DMS53 treated with DMSO at 0.1 percent for 48 hours (cell line): ENCODE data around the gene SLC17A1.
A peak's percentile ranks its signal among the peaks of the same experiment; 100 is the strongest.

ENCODE experiments used
- DNase-seq: peaks from one replicate; lab custom pipeline; 2025; ENCODE audit not compliant: unreplicated experiment; lab: John Stamatoyannopoulos, UW

Gene SLC17A1

DNA sequence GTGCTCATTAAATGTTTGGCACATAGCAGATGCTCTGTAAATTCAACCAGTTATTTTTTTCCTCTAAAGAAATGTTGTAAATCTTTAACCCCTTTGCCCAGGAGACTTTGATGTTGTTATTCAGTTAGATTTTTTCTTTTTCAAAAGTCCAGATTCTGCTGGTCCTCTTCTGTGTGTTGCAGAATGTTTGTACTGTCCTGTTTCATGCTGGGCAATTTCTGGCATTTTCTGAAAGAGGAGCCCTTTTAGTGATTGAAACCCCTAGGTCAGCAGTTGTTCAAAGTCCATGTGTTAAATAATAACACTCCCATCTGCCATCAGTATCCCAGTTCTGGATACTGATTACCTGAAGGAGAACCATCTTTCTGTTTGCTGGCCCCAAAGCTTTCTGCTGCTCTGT is 1.3 kb upstream of the SLC17A1 start:
- DNase-seq: no peak

DNA sequence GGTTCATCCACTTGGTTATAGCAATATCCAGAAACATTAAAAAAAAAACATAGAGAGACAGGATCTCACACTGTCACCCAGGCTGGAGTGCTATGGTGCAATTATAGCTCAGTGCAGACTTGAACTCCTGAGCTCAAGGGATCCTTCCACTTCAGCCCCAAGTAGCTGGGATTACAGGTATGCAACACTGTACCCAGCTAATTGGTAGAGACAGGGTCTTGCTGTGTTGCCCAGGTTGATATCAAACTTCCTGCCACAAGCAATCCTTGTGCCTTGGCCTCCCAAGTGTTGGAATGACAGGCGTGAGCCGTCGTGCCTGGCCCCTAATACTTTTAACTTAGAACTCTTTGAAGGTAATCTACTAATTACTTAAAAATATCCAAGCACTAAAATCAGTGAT is 818 bp upstream of the SLC17A1 start:
- no peak for DNase-seq

DNA sequence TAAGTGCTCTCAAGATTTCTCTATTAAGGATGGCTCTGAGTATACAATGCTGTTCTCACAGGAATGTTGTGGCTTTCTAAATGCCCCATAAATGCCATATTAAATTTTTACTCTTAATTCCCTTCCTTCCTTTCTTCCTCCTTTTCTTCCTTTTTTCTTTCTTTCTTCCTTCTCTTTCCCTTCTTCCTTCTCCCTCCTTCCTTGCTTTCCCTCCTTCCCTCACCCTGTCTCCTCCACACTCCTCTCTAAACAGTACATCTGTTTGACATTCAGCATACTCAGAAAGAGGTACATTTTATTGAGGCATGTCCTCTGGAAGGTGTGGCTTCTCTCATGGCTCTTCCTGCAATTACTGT is 433 bp upstream of the SLC17A1 start:
- DNase-seq: no peak

DNA sequence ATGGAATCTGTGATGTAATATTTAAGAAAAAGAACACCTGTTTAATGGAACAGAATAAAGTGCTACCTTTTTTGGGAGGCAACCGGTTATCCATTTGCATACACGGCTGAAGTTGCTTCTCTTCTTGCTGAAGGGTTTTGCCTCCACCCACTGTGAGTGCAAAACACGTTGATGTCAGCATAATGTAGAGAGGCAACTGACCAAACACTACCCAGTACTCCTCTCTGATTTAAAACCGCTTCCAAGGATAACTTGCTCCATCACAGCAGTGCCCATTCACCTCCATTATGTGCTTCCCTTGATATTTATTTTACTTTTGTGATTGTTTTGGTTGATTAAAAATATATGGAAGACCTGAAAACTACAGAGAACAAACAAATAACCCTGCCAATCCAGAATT is 1.4 kb downstream of the SLC17A1 start:
- DNase-seq: no peak

DNA sequence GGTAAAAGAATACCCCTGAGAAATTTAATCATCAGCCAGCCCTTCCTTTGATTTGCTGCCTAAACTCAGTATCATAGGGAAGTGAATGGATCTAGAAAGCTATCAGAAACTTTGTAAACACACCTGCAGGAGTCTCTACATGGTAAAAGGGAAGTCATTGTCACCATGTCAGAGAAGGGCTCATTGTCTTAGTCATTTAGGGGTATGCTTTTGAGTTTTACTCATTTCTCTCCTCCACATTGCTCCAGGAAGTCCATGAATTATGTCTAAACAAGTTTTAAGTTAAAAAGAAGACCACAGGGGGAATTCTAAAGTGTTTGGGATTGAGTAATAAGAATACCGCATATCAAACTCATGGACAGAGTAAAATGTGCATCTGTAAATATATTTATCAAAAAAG is 2.5 kb downstream of the SLC17A1 start:
- DNase-seq: no peak

DNA sequence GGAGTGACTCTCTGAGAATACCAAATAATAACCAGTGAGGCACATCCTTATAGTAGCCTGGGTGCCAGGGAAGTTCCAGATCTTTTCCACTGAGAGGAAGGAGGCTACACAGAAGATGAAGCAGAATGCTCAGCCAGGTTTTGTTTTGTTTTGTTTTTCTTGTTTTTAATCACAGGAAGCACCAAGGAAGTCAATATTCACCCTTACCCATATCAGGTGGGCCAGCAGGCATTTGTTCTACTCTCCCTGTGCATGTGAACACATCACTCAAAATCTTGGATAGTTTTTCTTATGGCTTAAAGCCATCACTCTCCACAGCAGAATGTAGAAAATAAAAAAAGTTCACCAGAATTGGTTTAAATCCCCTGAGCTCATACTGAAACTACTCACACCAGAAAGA is 10.5 kb downstream of the SLC17A1 start:
- DNase-seq: no peak

DNA sequence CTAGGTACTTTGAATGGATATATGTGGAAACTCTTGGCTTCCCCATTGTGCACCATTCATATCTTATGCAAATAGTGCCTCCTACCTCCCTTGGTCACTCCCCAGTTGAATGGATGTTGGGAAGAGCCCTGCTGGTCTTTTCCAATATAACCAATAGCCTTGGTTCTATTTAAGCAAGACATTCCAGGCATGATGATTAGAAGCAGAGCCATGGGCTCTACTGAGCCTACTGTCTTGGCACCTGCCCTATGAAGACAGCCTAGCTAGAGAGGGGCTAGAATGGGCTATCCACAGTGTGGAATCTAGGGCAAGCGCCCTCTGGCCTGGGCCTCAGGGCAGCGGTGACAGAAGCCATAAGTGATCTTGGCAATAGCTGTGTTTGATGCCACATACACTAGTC is 15.6 kb downstream of the SLC17A1 start:
- DNase-seq: no peak

DNA sequence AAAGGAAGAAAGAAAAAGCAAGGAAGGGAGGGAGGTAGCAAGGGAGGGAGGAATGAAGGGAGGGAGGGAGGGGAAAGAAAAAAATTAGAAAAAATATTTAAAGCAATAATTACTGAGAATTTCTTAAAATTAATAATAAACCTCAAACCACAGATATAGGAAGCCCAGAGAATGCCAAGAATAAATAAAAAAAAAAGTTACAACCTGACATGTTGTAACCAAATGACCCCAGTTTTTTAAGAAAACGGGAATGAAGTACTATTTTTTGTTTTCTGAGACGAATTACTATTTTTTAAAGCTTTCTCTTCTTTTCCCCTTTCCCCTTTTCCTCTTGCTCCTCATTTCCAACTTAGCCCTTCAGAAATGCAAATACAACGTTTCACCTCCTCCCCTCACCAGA is 16.7 kb downstream of the SLC17A1 start:
- no peak for DNase-seq

DNA sequence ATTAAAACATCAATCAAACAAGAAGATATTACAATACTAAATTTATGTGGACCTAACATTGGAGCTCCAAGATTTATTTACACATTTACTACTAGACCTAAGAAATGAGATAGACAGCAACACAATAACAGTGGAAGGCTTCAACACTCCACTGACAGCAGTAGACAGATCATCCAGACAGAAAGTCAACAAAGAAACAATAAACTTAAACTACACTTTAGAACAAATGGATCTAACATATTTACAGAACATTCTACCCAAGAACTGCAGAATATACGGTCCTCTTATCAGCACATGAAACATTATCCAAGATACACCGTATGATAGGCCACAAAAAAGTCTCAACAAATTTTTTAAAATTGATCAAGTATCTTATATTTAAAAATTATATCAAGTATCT is 27.0 kb downstream of the SLC17A1 start:
- DNase-seq: no peak

DNA sequence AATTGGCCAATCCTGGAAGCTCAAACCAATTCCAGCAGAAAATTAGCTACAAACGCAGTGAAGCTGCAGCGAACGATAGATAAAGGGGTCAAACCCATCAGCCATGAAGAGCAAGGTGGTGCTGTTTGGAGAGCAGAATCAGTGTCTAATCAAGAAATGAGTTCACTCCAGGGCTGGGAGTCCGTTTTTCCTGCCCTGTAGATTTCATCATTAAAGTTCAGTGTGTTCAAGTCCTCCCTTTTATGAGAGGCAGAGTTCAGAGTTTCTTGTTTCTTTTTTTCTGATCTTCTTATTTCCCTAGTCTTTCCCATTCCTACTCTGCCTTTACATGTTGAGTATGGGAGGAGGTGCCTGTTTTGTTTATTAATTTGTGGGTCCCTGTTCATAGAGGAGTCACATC is 30.4 kb downstream of the SLC17A1 start:
- no peak for DNase-seq

DNA sequence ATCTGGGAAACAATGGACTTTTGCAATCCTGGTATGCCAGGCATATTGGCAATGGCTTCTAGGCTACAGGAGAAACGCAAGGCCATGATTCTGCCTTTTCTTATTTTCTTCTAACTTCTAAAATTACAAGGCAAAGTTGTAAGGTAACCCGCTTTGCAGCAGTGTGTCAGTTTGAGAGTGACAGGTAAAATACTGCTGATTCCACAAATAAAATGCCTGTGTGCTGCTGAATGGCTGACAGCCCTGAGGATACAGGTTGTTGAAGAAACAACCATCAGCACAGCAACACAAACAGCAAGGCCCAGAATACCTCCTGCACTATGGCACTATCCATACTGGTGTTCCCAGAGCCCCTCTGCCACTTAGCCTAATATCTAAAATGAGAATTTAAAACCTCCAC is 37.1 kb downstream of the SLC17A1 start:
- DNase-seq: no peak

DNA sequence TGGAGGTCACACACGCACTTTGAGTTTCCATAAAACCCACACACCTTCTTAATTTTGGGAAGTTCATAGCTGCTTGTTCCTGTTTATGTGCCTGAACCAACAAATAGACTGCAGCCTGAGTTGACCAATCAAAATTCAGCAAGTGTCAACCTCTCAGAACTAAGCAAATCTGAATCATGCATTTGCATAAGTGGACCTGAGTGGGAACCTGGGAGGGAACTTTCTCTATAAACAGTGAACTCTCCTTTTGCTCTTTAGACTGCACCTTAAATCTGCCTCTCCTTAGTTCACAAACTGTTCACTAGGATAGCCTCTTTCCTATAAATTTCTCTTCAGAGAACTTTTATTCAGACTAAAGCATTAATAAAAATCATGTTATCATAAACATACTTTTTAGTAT is 37.9 kb downstream of the SLC17A1 start:
- DNase-seq: no peak

DNA sequence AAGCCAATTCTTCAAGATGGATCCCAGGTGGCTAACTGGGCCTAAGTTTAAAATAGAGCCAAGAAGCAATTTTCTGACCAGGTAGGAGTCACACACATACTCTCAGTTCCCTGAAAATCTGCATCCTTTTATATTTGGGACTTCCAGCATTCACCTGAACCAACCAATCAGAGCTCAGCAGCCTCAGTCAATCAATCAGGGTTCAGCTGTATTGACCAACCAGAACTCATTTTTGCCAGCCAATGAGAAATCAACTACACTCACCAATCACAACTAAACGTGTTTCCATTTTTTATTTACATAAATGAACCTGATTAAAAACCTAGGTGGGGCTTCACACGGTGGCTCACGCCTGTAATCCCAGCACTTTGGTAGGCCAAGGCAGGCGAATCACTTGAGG is 39.8 kb downstream of the SLC17A1 start:
- DNase-seq: no peak

DNA sequence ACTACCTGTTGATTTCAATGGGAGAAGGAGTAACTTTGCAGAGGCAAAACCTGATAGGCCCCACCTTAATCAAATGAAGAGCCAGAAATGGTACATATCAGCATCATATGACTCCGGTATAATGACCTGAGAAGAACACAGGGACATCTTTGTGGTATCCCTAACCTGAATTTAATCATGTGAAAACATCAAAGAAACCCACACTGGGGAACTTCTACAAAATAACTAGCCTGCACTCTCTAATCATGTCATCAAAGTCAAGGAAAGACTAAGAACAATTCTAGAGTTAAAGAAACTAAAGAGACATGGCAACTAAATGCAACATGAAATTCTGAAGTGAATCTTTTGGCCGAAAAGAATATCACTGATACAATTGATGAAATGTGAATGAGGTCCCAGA is 42.4 kb downstream of the SLC17A1 start:
- DNase-seq: no peak

DNA sequence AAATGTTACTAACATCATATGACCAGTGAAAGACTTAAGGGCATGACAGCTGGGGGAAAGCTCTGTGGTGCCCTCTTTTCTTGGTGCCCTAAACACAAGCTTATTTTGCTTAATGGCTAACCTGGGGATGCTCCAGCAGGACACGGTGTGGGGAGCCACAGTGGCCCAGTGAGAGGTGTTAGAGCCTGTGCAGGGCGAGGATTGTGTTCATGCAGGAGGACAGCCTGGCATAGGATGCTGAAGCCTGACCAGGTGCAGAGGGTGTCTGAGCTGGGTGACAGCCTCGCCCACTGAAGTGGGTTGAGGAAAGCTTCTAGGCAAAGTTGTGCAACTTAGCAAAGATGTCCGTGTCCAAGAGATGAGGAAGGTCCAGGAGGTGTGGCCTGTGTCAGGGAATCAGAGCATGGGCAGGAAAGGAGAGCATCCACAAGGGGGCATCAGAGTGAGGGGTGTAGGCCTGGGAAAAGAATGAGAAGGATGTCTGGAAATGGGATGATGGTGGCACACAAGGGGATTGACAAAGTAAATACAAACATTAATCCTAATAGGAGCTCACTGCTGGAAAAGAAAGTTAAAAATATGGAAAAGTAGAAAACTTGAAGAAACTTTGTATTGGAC is 43.4 kb downstream of the SLC17A1 start:
- DNase-seq: peak; percentile 19

DNA sequence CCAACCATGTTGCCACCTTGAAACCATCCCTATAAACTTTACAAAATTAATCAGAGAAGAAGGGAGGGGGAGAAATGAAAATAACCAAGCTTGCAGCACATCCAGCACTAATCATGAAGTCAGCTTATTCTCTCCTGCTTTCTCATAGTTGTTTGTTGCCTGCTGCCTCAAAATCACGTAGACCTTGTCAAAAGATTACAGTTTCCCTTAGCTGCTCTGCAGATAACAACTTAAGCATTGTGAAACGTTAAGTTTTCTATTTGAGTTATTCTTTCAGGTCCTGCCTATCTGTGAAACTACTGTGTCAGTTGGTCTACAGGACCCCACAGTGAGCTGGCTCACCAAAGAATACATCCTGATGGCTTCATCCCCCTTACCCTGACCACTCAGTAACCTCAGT is 44.4 kb downstream of the SLC17A1 start:
- DNase-seq: no peak

DNA sequence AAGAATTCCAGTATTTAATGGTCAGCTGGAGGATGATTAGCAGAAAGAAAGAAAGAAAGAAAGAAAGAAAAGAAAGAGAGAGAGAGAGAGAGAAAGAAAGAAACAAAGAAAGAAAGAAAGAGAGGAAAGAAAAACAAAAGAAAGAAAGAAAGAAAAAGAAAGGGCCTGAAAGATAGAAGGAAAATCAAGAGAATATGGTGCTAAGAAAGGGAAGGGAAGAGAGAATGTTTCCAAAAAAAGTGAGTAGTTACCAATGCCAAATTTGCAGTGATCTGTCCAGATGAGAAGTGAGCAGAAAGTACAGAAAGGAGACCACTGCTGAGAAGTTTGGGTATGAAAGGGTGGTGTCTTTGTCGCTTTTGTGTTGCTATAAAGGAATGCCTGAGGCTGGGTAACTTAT is 50.7 kb downstream of the SLC17A1 start:
- no peak for DNase-seq

DNA sequence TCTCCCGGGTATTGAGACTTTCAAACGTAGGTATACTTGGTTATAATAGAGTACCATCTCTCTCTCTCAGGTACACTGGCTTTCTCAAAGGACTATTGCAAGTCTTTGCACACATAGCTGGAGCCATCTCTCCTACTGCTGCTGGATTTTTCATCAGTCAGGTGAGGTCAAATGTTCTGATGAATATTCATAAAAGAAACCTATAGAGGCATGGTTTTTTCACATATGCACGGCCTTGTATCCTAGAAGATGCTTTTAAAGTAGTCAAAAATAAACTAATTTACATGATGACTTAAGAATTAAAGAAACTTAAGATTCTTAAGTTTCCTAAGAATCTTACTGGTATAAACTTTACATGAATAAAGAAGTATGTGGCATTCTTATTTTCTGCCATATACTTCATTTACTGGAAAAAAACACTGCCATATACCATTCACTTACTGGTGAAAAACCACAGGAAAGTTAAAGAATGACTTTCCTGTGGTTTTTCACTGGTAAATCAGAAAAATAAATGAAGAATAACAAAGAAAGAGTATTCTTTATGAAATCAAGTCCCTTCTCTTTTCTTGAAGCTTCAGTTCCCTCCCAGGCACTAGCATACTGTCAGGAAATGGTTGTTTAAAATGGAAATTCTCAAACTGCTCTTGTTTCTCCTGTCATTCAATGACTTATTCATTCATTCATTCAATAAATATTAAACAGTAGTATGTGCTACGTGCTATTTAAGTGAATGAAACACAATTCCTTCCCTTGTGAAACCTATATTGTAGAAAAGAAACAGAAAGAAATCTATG is 53.8 kb downstream of the SLC17A1 start:
- no peak for DNase-seq

DNA sequence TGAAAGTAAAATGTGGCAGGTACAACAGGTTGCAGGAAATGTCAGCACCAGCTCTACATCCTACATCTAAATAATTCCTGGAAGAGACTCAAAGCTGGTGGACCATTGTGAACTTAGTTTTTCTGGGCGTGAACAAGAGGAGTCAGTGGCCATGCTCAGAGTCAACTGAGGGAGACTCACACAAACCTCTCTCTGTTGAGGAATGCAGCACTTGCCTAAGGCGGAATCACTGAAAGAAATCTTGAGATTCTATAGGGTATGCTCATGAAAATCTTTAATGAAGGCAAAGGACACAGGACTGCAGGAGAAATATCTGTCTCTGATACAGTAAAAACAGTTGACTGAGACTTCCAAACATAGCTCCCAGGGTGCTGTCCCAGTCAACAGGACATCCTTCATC is 54.8 kb downstream of the SLC17A1 start:
- DNase-seq: no peak

DNA sequence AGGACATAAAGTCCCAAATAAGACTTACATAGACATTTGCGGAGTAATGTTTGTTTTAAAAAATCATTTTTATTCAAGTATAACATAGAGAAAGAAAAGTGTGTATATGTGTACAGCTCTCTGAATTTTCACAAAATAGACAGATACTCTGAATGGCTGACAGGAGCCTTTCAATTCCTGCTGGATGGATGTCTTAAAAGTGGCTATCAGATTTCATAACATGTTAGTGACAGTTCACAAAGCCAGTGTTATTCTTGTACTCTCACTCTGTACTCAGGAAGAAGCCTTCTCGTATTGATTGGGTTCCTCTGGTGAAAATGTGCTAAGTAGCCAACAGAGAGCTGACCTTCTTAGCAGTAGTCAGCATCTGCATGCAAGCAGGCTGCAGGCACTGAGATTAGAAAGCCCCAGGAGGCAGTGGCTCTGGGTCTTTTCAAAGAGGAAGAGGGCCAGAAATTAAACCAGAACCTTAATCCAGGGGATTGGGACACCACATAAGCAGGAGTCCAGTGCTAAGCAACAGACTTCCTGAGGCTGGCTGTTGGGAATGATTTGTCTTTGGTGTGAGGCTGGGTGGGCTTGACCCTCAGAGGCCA is 57.6 kb downstream of the SLC17A1 start:
- no peak for DNase-seq

DNA sequence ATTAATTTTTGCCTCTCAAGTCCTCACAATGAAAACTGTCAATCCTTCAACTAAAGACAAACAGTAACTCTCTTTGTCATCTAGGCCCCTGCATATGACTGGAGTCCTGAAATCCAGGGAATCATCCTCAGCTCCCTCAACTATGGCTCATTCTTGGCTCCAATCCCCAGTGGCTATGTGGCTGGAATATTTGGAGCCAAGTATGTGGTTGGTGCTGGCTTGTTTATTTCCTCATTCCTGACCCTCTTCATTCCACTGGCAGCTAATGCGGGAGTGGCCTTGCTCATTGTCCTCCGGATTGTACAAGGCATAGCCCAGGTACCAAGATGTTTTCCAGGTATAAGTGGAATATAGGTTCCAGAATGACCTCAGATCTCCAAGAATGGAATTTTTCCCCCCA is 61.9 kb downstream of the SLC17A1 start:
- DNase-seq: no peak

DNA sequence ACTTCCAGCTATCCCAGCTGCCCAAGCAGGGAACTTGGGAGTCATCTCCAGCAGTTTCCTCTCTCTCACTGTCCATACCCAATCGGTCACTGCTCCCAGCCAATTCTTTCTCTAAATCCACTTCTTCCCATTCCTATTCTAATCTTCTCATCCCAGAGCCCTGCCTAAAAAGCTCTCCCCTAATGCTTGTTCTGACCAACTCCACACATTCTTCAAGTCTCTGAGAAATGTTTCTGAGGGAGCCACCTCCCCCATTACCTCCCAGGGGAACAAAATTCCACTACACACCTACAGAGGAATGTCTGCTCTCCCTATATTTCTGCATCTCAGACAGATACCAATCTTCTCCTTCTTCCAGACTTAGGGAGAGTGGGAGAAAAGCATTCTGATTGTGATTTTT is 63.3 kb downstream of the SLC17A1 start:
- no peak for DNase-seq

DNA sequence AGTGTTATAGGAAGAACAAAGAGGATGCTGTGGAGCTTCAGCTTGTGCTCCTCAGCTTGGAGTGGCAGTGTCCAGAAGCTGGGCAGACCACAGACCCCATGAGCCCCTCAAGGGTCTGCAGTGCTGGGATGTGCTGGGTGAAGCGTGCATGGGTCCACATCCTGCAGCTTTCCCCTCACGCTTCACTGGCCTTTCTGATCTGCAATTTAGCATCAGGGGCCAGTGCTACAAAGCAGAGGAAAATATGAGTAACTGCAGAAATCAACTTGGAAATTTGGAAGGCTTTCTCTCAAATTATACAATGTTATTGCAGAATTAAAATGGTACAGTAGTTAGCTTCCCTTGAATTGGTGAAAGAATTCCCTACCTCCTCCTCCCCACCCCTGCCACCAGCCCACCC is 67.2 kb downstream of the SLC17A1 start:
- no peak for DNase-seq
